SK-N-MC (cell line): ENCODE results near the gene FHL3.

ENCODE experiments used
- EZH2 ChIP-seq: fragments of 200-600 bp; sonication (generic); IDR thresholded peaks from one replicate; pipeline ENCODE4 v1.6.1; 2017; ENCODE audit warnings: antibody characterized with exemption
- POLR2AphosphoS5 ChIP-seq: IDR thresholded peaks from 2 replicates; pipeline ENCODE4 v1.6.1; 2012; ENCODE audit warnings: mild to moderate bottlenecking, low read depth, low read length, borderline replicate concordance

- TF ChIP-seq EZH2 (no peak), POLR2AphosphoS5 (no peak; the same call in 1 of the 2 replicates)
Observed at GRCh38 chr1:38009088-38009840, 4.0 kb upstream of the FHL3 start.
